HEK293 (cell line): ENCODE data around the gene KCTD7.

Experiments
- BCL6B ChIP-seq: fragments of 450-650 bp; formaldehyde crosslinking; IDR thresholded peaks from 2 replicates; pipeline ENCODE4 v1.5.1; 2017; ENCODE audit warnings: missing biosample characterization, missing genetic modification characterization
- CTCF ChIP-seq: fragments of 450-650 bp; formaldehyde crosslinking; IDR thresholded peaks from 2 replicates; pipeline ENCODE4 v1.5.1; 2016; ENCODE audit warnings: missing biosample characterization, missing genetic modification characterization
- TRIM28 ChIP-seq: IDR thresholded peaks from 2 replicates; pipeline ENCODE4 v1.6.1; 2011; ENCODE audit warnings: low read length, control low read depth, borderline replicate concordance
- ZBTB11 ChIP-seq: fragments of 450-650 bp; formaldehyde crosslinking; conservative IDR thresholded peaks from 2 replicates; pipeline ENCODE4 v1.5.1; 2016; ENCODE audit warnings: low read depth, missing biosample characterization, missing genetic modification characterization
- ZNF121 ChIP-seq: fragments of 450-650 bp; formaldehyde crosslinking; IDR thresholded peaks from 2 replicates; pipeline ENCODE4 v1.5.1; 2016; ENCODE audit warnings: missing biosample characterization, missing genetic modification characterization
- ZNF133 ChIP-seq: fragments of 450-650 bp; formaldehyde crosslinking; IDR thresholded peaks from 2 replicates; pipeline ENCODE4 v1.5.1; 2016; ENCODE audit warnings: missing biosample characterization, missing genetic modification characterization
- ZNF146 ChIP-seq: fragments of 450-650 bp; formaldehyde crosslinking; IDR thresholded peaks from 2 replicates; pipeline ENCODE4 v1.5.1; 2016; ENCODE audit warnings: missing biosample characterization, missing genetic modification characterization
- ZNF16 ChIP-seq: fragments of 450-650 bp; formaldehyde crosslinking; IDR thresholded peaks from 2 replicates; pipeline ENCODE4 v1.5.1; 2016; ENCODE audit warnings: low read depth, missing biosample characterization, missing genetic modification characterization
- ZNF248 ChIP-seq: fragments of 450-650 bp; formaldehyde crosslinking; IDR thresholded peaks from 2 replicates; pipeline ENCODE4 v1.5.1; 2017; ENCODE audit warnings: missing biosample characterization, missing genetic modification characterization
- ZNF292 ChIP-seq: fragments of 450-650 bp; formaldehyde crosslinking; IDR thresholded peaks from 2 replicates; pipeline ENCODE4 v1.5.1; 2016; ENCODE audit warnings: low read depth, missing biosample characterization, missing genetic modification characterization, borderline replicate concordance
- ZNF311 ChIP-seq: fragments of 450-650 bp; formaldehyde crosslinking; IDR thresholded peaks from 2 replicates; pipeline ENCODE4 v1.5.1; 2017; ENCODE audit warnings: missing biosample characterization, missing genetic modification characterization, borderline replicate concordance
- TF ChIP-seq, protein P1 (sequence below): fragments of 450-650 bp; formaldehyde crosslinking; IDR thresholded peaks from 2 replicates; pipeline ENCODE4 v1.5.1; 2016; ENCODE audit warnings: missing biosample characterization, missing genetic modification characterization
- TF ChIP-seq, protein P2 (sequence below): fragments of 450-650 bp; formaldehyde crosslinking; IDR thresholded peaks from 2 replicates; pipeline ENCODE4 v1.5.1; 2016; ENCODE audit warnings: missing biosample characterization, missing genetic modification characterization, low read depth

GRCh38 chr7:66631471-66631870 lies 2.8 kb downstream of the KCTD7 start:
- TF ChIP-seq BCL6B (no peak), CTCF (tag by site-specific recombination) (no peak), ZNF16 (tag by site-specific recombination) (no peak), ZNF133 (tag by site-specific recombination) (no peak), ZNF292 (no peak), ZBTB11 (no peak), ZNF146 (no peak), ZNF248 (tag by site-specific recombination) (no peak), TRIM28 (no peak), ZNF121 (tag by site-specific recombination) (no peak), ZNF311 (tag by site-specific recombination) (no peak)
- TF ChIP-seq, protein P1, sequence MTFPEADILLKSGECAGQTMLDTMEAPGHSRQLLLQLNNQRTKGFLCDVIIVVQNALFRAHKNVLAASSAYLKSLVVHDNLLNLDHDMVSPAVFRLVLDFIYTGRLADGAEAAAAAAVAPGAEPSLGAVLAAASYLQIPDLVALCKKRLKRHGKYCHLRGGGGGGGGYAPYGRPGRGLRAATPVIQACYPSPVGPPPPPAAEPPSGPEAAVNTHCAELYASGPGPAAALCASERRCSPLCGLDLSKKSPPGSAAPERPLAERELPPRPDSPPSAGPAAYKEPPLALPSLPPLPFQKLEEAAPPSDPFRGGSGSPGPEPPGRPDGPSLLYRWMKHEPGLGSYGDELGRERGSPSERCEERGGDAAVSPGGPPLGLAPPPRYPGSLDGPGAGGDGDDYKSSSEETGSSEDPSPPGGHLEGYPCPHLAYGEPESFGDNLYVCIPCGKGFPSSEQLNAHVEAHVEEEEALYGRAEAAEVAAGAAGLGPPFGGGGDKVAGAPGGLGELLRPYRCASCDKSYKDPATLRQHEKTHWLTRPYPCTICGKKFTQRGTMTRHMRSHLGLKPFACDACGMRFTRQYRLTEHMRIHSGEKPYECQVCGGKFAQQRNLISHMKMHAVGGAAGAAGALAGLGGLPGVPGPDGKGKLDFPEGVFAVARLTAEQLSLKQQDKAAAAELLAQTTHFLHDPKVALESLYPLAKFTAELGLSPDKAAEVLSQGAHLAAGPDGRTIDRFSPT (tag by site-specific recombination) = no peak
- TF ChIP-seq, protein P2, sequence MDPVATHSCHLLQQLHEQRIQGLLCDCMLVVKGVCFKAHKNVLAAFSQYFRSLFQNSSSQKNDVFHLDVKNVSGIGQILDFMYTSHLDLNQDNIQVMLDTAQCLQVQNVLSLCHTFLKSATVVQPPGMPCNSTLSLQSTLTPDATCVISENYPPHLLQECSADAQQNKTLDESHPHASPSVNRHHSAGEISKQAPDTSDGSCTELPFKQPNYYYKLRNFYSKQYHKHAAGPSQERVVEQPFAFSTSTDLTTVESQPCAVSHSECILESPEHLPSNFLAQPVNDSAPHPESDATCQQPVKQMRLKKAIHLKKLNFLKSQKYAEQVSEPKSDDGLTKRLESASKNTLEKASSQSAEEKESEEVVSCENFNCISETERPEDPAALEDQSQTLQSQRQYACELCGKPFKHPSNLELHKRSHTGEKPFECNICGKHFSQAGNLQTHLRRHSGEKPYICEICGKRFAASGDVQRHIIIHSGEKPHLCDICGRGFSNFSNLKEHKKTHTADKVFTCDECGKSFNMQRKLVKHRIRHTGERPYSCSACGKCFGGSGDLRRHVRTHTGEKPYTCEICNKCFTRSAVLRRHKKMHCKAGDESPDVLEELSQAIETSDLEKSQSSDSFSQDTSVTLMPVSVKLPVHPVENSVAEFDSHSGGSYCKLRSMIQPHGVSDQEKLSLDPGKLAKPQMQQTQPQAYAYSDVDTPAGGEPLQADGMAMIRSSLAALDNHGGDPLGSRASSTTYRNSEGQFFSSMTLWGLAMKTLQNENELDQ (tag by site-specific recombination) = no peak
